Uterus (tissue), 4 donors: ENCODE data around the gene EPB41L2. TPM values are rescaled to one million over a fixed set of nuclear protein-coding genes. Genes with fewer than 3 reads are reported as not detected.
A peak's percentile ranks its signal among the peaks of the same experiment; 100 is the strongest.

Source experiments
- DNase-seq, 2 donors: peaks; one replicate each; pipeline ENCODE4 v3.0.0-alpha.2; 2019 to 2020
- H3K27ac ChIP-seq, 2 donors: fragments of 200-600 bp; sonication (generic); 1 replicate in 1 of 2; 2 replicates in 1 of 2; pipeline ENCODE4 v1.5.1; 2016 to 2018
- H3K27me3 ChIP-seq, 2 donors: fragments of 200-600 bp; sonication (generic); one replicate each; pipeline ENCODE4 v1.5.1; 2018 to 2019; ENCODE audit warnings: control low read depth in 1 of 2
- H3K36me3 ChIP-seq, 2 donors: fragments of 200-600 bp; sonication (generic); one replicate each; pipeline ENCODE4 v1.5.1; 2019; ENCODE audit warnings: control low read depth in 1 of 2
- H3K4me1 ChIP-seq, 2 donors: fragments of 200-600 bp; sonication (generic); one replicate each; pipeline ENCODE4 v1.5.1; 2018 to 2019; ENCODE audit warnings: control low read depth in 1 of 2
- H3K4me3 ChIP-seq, 2 donors: fragments of 200-600 bp; sonication (generic); 1 replicate in 1 of 2; 2 replicates in 1 of 2; pipeline ENCODE4 v1.5.1; 2018 to 2019; ENCODE audit warnings: mild to moderate bottlenecking in 1 of 2
- H3K9me3 ChIP-seq, 2 donors: fragments of 200-600 bp; sonication (generic); one replicate each; pipeline ENCODE4 v1.5.1; 2019; ENCODE audit warnings: control low read depth in 1 of 2
- CTCF ChIP-seq, 4 experiments: fragments of 200-600 bp in 2 of 4; fragments of 450-650 bp in 2 of 4; sonication (generic) in 2 of 4; IDR thresholded peaks; one replicate each; pipeline ENCODE4 v1.5.1; 2016 to 2019; ENCODE audit warnings: antibody characterized with exemption in 4 of 4, mild to moderate bottlenecking in 2 of 4, moderate library complexity in 1 of 4
- POLR2A ChIP-seq, 2 donors: fragments of 450-650 bp; IDR thresholded peaks; one replicate each; pipeline ENCODE4 v1.6.1; 2016; ENCODE audit warnings: antibody characterized with exemption in 2 of 2, mild to moderate bottlenecking in 1 of 2, moderate library complexity in 1 of 2
- intact Hi-C: fragments of 100-400 bp; cut with DNase I; formaldehyde crosslinking; loops from one replicate; pipeline ENCODE4 v1.15.1; 2023; ENCODE audit warnings: low total_unique reads
- total RNA-seq, 4 donors: library from RNA; depleted of rRNA in 3 of 4; stranded (reverse); fragments of >200 nt in 3 of 4; gene quantifications; one replicate each; pipeline versions ENCODE4 v1.1.0 to v1.2.4, GENCODE V29; 2014 to 2023
- donor health status: DM: yes; HTN: yes; CAD: no.

Gene EPB41L2
- 100 to 1,000 TPM in 3 of 4 donors, 10 to 100 TPM in 1; 72.5 to 237 (median 148) TPM for total RNA-seq

- TF ChIP-seq CTCF (IDR thresholded peaks at IDR 0.05): peak in 3 of 4 experiments; percentile 9 to 54 (median 52)
- peak; percentile 93 to 96 for TF ChIP-seq POLR2A (IDR thresholded peaks at IDR 0.05)
- peak within 1 kb of the TSS; percentile 90 to 93 for H3K27ac ChIP-seq
- DNase-seq: peak; percentile 88 to 94
- peak within 1 kb of the TSS; percentile 89 to 99 for H3K4me3 ChIP-seq
- intact Hi-C loops: no loop called here
- H3K9me3 ChIP-seq: no peaks in the 10 kb centered on the region
- H3K4me1 ChIP-seq: no peaks in the 10 kb centered on the region
- H3K27me3 ChIP-seq: no peaks in the 10 kb centered on the region
- H3K36me3 ChIP-seq: no peaks in the 10 kb centered on the region
These were observed at the start of gene EPB41L2 for GRCh38 chr6:131063028-131063763. EPB41L2 (minus strand) TSS chr6:131063245; CDS start chr6:130956485, 106,760 bp downstream.

DNA sequence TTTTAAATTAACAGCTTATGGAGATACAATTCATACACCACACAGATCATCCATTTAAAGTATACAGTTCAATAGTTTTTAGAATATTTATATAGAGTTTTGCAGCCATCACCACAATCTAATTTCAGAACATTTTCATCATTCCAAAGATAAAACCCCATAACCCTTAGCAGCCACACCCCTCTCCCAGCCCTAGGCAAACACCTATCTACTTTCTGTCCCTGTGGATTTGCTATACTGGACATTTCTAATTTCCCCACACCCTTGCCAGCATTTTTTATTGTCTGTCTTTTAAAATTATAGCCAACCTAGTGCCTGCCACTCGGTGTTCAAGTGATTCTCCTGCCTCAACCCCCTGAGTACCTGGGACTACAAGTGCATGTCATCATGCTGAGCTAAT is 49.2 kb upstream of the EPB41L2 start:
- no peak for TF ChIP-seq POLR2A (IDR thresholded peaks at IDR 0.05)
- no peak for TF ChIP-seq CTCF (IDR thresholded peaks at IDR 0.05)
- H3K27me3 ChIP-seq: no peaks in the 10 kb centered on the region
- intact Hi-C loops: no loop called here

GRCh38 chr6:131107151-131107550 is 44.1 kb upstream of the EPB41L2 start:
- no peaks in the 10 kb centered on the region for H3K36me3 ChIP-seq
- no peak for TF ChIP-seq CTCF (IDR thresholded peaks at IDR 0.05)
- TF ChIP-seq POLR2A (IDR thresholded peaks at IDR 0.05): no peak
- DNase-seq: no peak
- no peaks in the 10 kb centered on the region for H3K9me3 ChIP-seq
- H3K4me1 ChIP-seq: no peaks in the 10 kb centered on the region
- H3K4me3 ChIP-seq: no peak overlapping the region
- no peaks in the 10 kb centered on the region for H3K27me3 ChIP-seq
- intact Hi-C loops: no loop called here
- H3K27ac ChIP-seq: no peak overlapping the region

More for the DNA sequence above, 49.2 kb upstream of the EPB41L2 start:
- Histone ChIP-seq H3K9me3 (no peaks in the 10 kb centered on the region), H3K27ac (no peak overlapping the region), H3K4me1 (no peaks in the 10 kb centered on the region), H3K4me3 (no peak overlapping the region), H3K36me3 (no peaks in the 10 kb centered on the region)
- DNase-seq: no peak

DNA sequence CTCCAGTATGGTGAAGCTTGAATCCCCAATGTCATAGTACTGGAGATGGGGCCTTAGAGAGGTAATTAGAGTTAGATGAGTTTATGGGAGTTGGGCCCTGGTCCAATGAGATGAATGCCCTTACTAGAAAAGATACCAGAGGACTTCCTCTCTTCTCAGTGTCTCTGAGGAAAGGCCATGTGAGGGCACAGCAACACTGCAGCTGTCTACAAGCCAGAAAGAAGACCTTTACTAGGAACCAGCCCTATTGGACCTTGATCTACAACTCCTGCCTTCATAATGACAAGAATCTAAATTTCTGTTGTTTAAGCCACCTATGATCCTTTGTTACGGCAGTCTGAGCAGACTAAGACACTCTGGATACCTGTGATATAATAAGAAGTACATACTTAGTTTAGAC is 40.9 kb upstream of the EPB41L2 start:
- H3K27ac ChIP-seq: no peak overlapping the region
- H3K9me3 ChIP-seq: no peaks in the 10 kb centered on the region
- no peak overlapping the region for H3K4me3 ChIP-seq
- H3K4me1 ChIP-seq: no peaks in the 10 kb centered on the region
- DNase-seq: no peak
- no peaks in the 10 kb centered on the region for H3K36me3 ChIP-seq
- H3K27me3 ChIP-seq: no peaks in the 10 kb centered on the region
- TF ChIP-seq POLR2A (IDR thresholded peaks at IDR 0.05): no peak
- TF ChIP-seq CTCF (IDR thresholded peaks at IDR 0.05): no peak
- intact Hi-C loops: no loop called here

- H3K36me3 ChIP-seq: no peaks in the 10 kb centered on the region
- intact Hi-C loops: no loop called here
These were observed 40.3 kb upstream of the EPB41L2 start for GRCh38 chr6:131103296-131103695.

More at GRCh38 chr6:131103296-131103695, 40.3 kb upstream of the EPB41L2 start:
- DNase-seq: no peak
- TF ChIP-seq POLR2A (IDR thresholded peaks at IDR 0.05) (no peak), CTCF (IDR thresholded peaks at IDR 0.05) (no peak)
- Histone ChIP-seq H3K9me3 (no peaks in the 10 kb centered on the region), H3K4me3 (no peak overlapping the region), H3K4me1 (no peaks in the 10 kb centered on the region), H3K27ac (no peak overlapping the region), H3K27me3 (no peaks in the 10 kb centered on the region)
